Gastroesophageal sphincter (tissue), 4 donors: ENCODE results near the gene ISLR. TPM values are rescaled to one million over a fixed set of nuclear protein-coding genes. Genes with fewer than 3 reads are reported as not detected.
A peak's percentile ranks its signal among the peaks of the same experiment; 100 is the strongest.

Experiments used
- ATAC-seq: fragments of 150-250 bp; one replicate; pipeline ENCODE4 v1.9.1; 2016; ENCODE audit warnings: mild to moderate bottlenecking, moderate library complexity
- H3K27ac ChIP-seq, 4 donors: fragments of 200-600 bp; sonication (generic) in 3 of 4; 1 replicate in 3 of 4; 2 replicates in 1 of 4; pipeline ENCODE4 v1.5.1; 2016 to 2019
- H3K27me3 ChIP-seq: fragments of 200-600 bp; sonication (generic); one replicate; pipeline ENCODE4 v1.5.1; 2019
- H3K36me3 ChIP-seq, 2 donors: fragments of 200-600 bp; sonication (generic); one replicate each; pipeline ENCODE4 v1.5.1; 2019; ENCODE audit warnings: control low read depth in 1 of 2
- H3K4me1 ChIP-seq, 3 donors: fragments of 200-600 bp; sonication (generic); 1 replicate in 2 of 3; 2 replicates in 1 of 3; pipeline ENCODE4 v1.5.1; 2016 to 2019; ENCODE audit warnings: control low read depth in 2 of 3
- H3K4me3 ChIP-seq, 2 donors: fragments of 200-600 bp; sonication (generic); one replicate each; pipeline ENCODE4 v1.5.1; 2019; ENCODE audit warnings: mild to moderate bottlenecking in 1 of 2, moderate library complexity in 1 of 2
- H3K9me3 ChIP-seq, 3 donors: fragments of 200-600 bp; sonication (generic); one replicate each; pipeline ENCODE4 v1.5.1; 2017 to 2019; ENCODE audit warnings: control low read depth in 2 of 3
- CTCF ChIP-seq, 4 experiments: fragments of 200-600 bp in 2 of 4; fragments of 450-650 bp in 2 of 4; sonication (generic) in 1 of 4; IDR thresholded peaks; one replicate each; pipeline ENCODE4 v1.5.1; 2017 to 2019; ENCODE audit warnings: antibody characterized with exemption in 4 of 4, mild to moderate bottlenecking in 2 of 4, moderate library complexity in 2 of 4
- EP300 ChIP-seq: sonication (generic); formaldehyde crosslinking; IDR thresholded peaks from one replicate; pipeline ENCODE4 v1.6.1; 2017; ENCODE audit warnings: antibody characterized with exemption, mild to moderate bottlenecking
- POLR2A ChIP-seq, 2 donors: fragments of 450-650 bp; IDR thresholded peaks; one replicate each; pipeline ENCODE4 v1.6.1; 2017; ENCODE audit warnings: antibody characterized with exemption in 2 of 2, mild to moderate bottlenecking in 2 of 2, moderate library complexity in 1 of 2
- POLR2AphosphoS5 ChIP-seq: sonication (generic); formaldehyde crosslinking; IDR thresholded peaks from one replicate; pipeline ENCODE4 v1.6.1; 2017; ENCODE audit warnings: antibody characterized with exemption
- WGBS, 2 donors: methylation state at CpG; one replicate each; pipeline ENCODE4 v1.1.5; 2018; ENCODE audit warnings: low coverage in 1 of 2; 5-methylcytosine and 5-hydroxymethylcytosine counted together
- total RNA-seq, 4 donors: library from RNA; depleted of rRNA; stranded (reverse); fragments of >200 nt; gene quantifications; one replicate each; pipeline ENCODE4 v1.1.0, GENCODE V29; 2016

The ISLR gene
- total RNA-seq, 4 donors from 2014 or later = 52.6 to 152 (median 89.5) TPM

- no peaks in the 10 kb centered on the region for H3K9me3 ChIP-seq
- ATAC-seq = no peak
- 100% methylated on average over 2 of the region's 11 CpGs; no CpG with 5 or more reads in 1 of the 2 donors for WGBS, 2 donors
- no peak for TF ChIP-seq POLR2AphosphoS5
- no peak for TF ChIP-seq EP300
- no peak for TF ChIP-seq POLR2A (IDR thresholded peaks at IDR 0.05)
- TF ChIP-seq CTCF (IDR thresholded peaks at IDR 0.05) = no peak
- no peak overlapping the region for H3K27ac ChIP-seq
- no peak overlapping the region for H3K4me3 ChIP-seq
- H3K36me3 ChIP-seq = no peaks in the 10 kb centered on the region
- H3K4me1 ChIP-seq = no peaks in the 10 kb centered on the region
- H3K27me3 ChIP-seq = no peaks in the 10 kb centered on the region
Observed at GRCh38 chr15:74188216-74188615, 14.7 kb downstream of the ISLR start.

GRCh38 chr15:74191798-74192197 lies 18.3 kb downstream of the ISLR start:
- no peak overlapping the region for H3K27ac ChIP-seq
- no peak for ATAC-seq

GRCh38 chr15:74192751-74193150 lies 19.2 kb downstream of the ISLR start:
- Histone ChIP-seq H3K4me3 (no peak overlapping the region), H3K4me1 (peaks cover 0 to 10% (median 0%) of the 10 kb centered on the region in 3 donors), H3K36me3 (no peaks in the 10 kb centered on the region), H3K27ac (no peak overlapping the region), H3K9me3 (no peaks in the 10 kb centered on the region), H3K27me3 (no peaks in the 10 kb centered on the region)
- TF ChIP-seq CTCF (IDR thresholded peaks at IDR 0.05) (no peak), EP300 (no peak), POLR2A (IDR thresholded peaks at IDR 0.05) (no peak), POLR2AphosphoS5 (no peak)
- WGBS, 2 donors = 84 to 85% methylated on average over 4 to 5 of the region's 5 CpGs
- ATAC-seq = no peak

More at GRCh38 chr15:74191798-74192197, 18.3 kb downstream of the ISLR start:
- no peaks in the 10 kb centered on the region for H3K36me3 ChIP-seq
- H3K27me3 ChIP-seq = no peaks in the 10 kb centered on the region
- TF ChIP-seq POLR2AphosphoS5 (no peak), POLR2A (IDR thresholded peaks at IDR 0.05) (no peak)
- H3K9me3 ChIP-seq = no peaks in the 10 kb centered on the region
- H3K4me1 ChIP-seq = peaks cover 0 to 10% (median 0%) of the 10 kb centered on the region in 3 donors
- 17% methylated on average over 1 of the region's 3 CpGs; no CpG with 5 or more reads in 1 of the 2 donors for WGBS, 2 donors
- no peak overlapping the region for H3K4me3 ChIP-seq

- no peak for TF ChIP-seq CTCF (IDR thresholded peaks at IDR 0.05)
- TF ChIP-seq POLR2AphosphoS5 = no peak
- Histone ChIP-seq H3K4me1 (peaks cover 0 to 10% (median 0%) of the 10 kb centered on the region in 3 donors), H3K27me3 (no peaks in the 10 kb centered on the region), H3K9me3 (no peaks in the 10 kb centered on the region), H3K27ac (no peak overlapping the region), H3K36me3 (no peaks in the 10 kb centered on the region), H3K4me3 (no peak overlapping the region)
- ATAC-seq = peak; percentile 48
- WGBS, 2 donors = 33 to 80% methylated on average over 1 of the region's 4 CpGs
Observed at GRCh38 chr15:74193299-74193718, 19.8 kb downstream of the ISLR start.

- TF ChIP-seq CTCF (IDR thresholded peaks at IDR 0.05) (no peak), POLR2A (IDR thresholded peaks at IDR 0.05) (no peak), EP300 (no peak), POLR2AphosphoS5 (no peak)
- H3K27ac ChIP-seq = no peak overlapping the region
- H3K36me3 ChIP-seq = no peaks in the 10 kb centered on the region
- ATAC-seq = no peak
- peaks cover 0 to 10% (median 0%) of the 10 kb centered on the region in 3 donors for H3K4me1 ChIP-seq
- no peaks in the 10 kb centered on the region for H3K27me3 ChIP-seq
- 67 to 74% methylated on average over 3 of the region's 6 CpGs for WGBS, 2 donors
- H3K9me3 ChIP-seq = no peaks in the 10 kb centered on the region
- H3K4me3 ChIP-seq = no peak overlapping the region
Observed at GRCh38 chr15:74193905-74194304, 20.4 kb downstream of the ISLR start.
